Neural crest cell (in vitro differentiated cells): Measurements from ENCODE around the gene ISCA1. TPM values are rescaled to one million over a fixed set of nuclear protein-coding genes. Genes with fewer than 3 reads are reported as not detected.

Experiments used
- DNase-seq: peaks from one replicate; pipeline ENCODE4 v3.0.0; 2021; ENCODE audit warnings: low read depth, mixed read lengths, low spot score
- H3K27ac Mint-ChIP-seq: one replicate; pipeline ENCODE4 v1.8.0; 2021; ENCODE audit warnings: mild to moderate bottlenecking, mixed read lengths; ENCODE audit not compliant: unreplicated experiment
- H3K27me3 Mint-ChIP-seq: 2 replicates; pipeline ENCODE4 v1.8.0; 2021; ENCODE audit warnings: low read depth, mild to moderate bottlenecking, mixed read lengths
- H3K36me3 Mint-ChIP-seq: 2 replicates; pipeline ENCODE4 v1.8.0; 2021; ENCODE audit warnings: low read depth, mild to moderate bottlenecking, mixed read lengths
- H3K4me1 Mint-ChIP-seq: 2 replicates; pipeline ENCODE4 v1.8.0; 2021; ENCODE audit warnings: mixed read lengths
- H3K4me3 Mint-ChIP-seq: one replicate; pipeline ENCODE4 v1.8.0; 2021; ENCODE audit warnings: mild to moderate bottlenecking, mixed read lengths
- H3K9me3 Mint-ChIP-seq: 2 replicates; pipeline ENCODE4 v1.8.0; 2021; ENCODE audit warnings: mixed read lengths
- CTCF ChIP-seq: fragments of 200-600 bp; sonication (generic); conservative IDR thresholded peaks from 2 replicates; pipeline ENCODE4 v1.5.0; 2021; ENCODE audit warnings: antibody characterized with exemption, mild to moderate bottlenecking
- long read RNA-seq: library from polyadenylated mRNA; unstranded; transcript quantifications from one replicate; pipeline ENCODE4 v2.0.0, GENCODE V29; 2020
- total RNA-seq: library from RNA; stranded (reverse); gene quantifications from 2 replicates; pipeline ENCODE4 v1.2.1, GENCODE V29; 2021

ISCA1 gene
- 17.3 and 18.0 TPM in 2 replicates for total RNA-seq
- long read RNA-seq, transcript ISCA1-203 (4 exons, 1,958 nt): major isoform, 40 of 48 reads
- long read RNA-seq, partial matches to known transcripts: 0 of 48 reads
- long read RNA-seq, other reads (novel, unspliced or antisense): 7 of 48 reads

GRCh38 chr9:86282077-86282978 is at the start of gene ISCA1:
TSS of gene ISCA1 (minus strand) at chr9:86282538. CDS start at chr9:86282458, 80 bp downstream.
- peaks cover 48% of the 10 kb centered on the region for H3K4me1 Mint-ChIP-seq
- no peaks in the 10 kb centered on the region for H3K9me3 Mint-ChIP-seq
- peaks cover 27% of the 10 kb centered on the region for H3K27me3 Mint-ChIP-seq
- no peak for TF ChIP-seq CTCF
- H3K4me3 Mint-ChIP-seq: peak within 1 kb of the TSS; percentile 97
- peak; percentile 98 for DNase-seq
- H3K36me3 Mint-ChIP-seq: no peaks in the 10 kb centered on the region
- peak within 1 kb of the TSS; percentile 99 for H3K27ac Mint-ChIP-seq

GRCh38 chr9:86330186-86330585 is 47.8 kb upstream of the ISCA1 start:
- TF ChIP-seq CTCF: no peak
- H3K36me3 Mint-ChIP-seq: peaks cover 20% of the 10 kb centered on the region
- H3K27ac Mint-ChIP-seq: peak overlapping the region; percentile 16
- H3K9me3 Mint-ChIP-seq: no peaks in the 10 kb centered on the region
- no peaks in the 10 kb centered on the region for H3K27me3 Mint-ChIP-seq
- no peak for DNase-seq
- no peak overlapping the region for H3K4me3 Mint-ChIP-seq
- H3K4me1 Mint-ChIP-seq: no peaks in the 10 kb centered on the region

GRCh38 chr9:86329649-86330048 is 47.3 kb upstream of the ISCA1 start:
- no peaks in the 10 kb centered on the region for H3K27me3 Mint-ChIP-seq
- H3K4me3 Mint-ChIP-seq: no peak overlapping the region
- H3K27ac Mint-ChIP-seq: no peak overlapping the region
- H3K9me3 Mint-ChIP-seq: no peaks in the 10 kb centered on the region
- H3K4me1 Mint-ChIP-seq: no peaks in the 10 kb centered on the region
- no peak for TF ChIP-seq CTCF
- no peak for DNase-seq
- peaks cover 17% of the 10 kb centered on the region for H3K36me3 Mint-ChIP-seq

GRCh38 chr9:86328156-86328555 is 45.8 kb upstream of the ISCA1 start:
- DNase-seq: no peak
- no peak overlapping the region for H3K27ac Mint-ChIP-seq
- TF ChIP-seq CTCF: no peak
- no peak overlapping the region for H3K4me3 Mint-ChIP-seq
- H3K36me3 Mint-ChIP-seq: peaks cover 15% of the 10 kb centered on the region
- no peaks in the 10 kb centered on the region for H3K27me3 Mint-ChIP-seq
- H3K4me1 Mint-ChIP-seq: no peaks in the 10 kb centered on the region
- H3K9me3 Mint-ChIP-seq: no peaks in the 10 kb centered on the region

GRCh38 chr9:86326536-86326935 is 44.2 kb upstream of the ISCA1 start:
- Mint-ChIP-seq H3K4me1 (no peaks in the 10 kb centered on the region), H3K27me3 (no peaks in the 10 kb centered on the region), H3K27ac (no peak overlapping the region), H3K9me3 (no peaks in the 10 kb centered on the region), H3K4me3 (no peak overlapping the region), H3K36me3 (peaks cover 11% of the 10 kb centered on the region)
- DNase-seq: no peak
- no peak for TF ChIP-seq CTCF
